ENCODE data around the gene GRK6. TPM values are rescaled to one million over a fixed set of nuclear protein-coding genes. Genes with fewer than 3 reads are reported as not detected.

GRK6 gene
- total RNA-seq, 2 experiments from 2014 or later: 113 to 115 TPM

- no peaks in the 10 kb centered on the region for H3K27me3 Mint-ChIP-seq
- H3K9me3 Mint-ChIP-seq: no peaks in the 10 kb centered on the region
- no peak for DNase-seq
- H3K36me3 Mint-ChIP-seq: peaks cover 57% of the 10 kb centered on the region
- peak overlapping the region; percentile 45 for H3K27ac Mint-ChIP-seq
- H3K4me3 Mint-ChIP-seq: no peak overlapping the region
- H3K4me1 Mint-ChIP-seq: peaks cover 50% of the 10 kb centered on the region
These were observed 11.1 kb downstream of the GRK6 start for GRCh38 chr5:177437623-177438022.

- no peak for DNase-seq
- Mint-ChIP-seq H3K4me1 (peaks cover 47% of the 10 kb centered on the region), H3K27ac (peak overlapping the region; percentile 65), H3K36me3 (peaks cover 49% of the 10 kb centered on the region), H3K4me3 (no peak overlapping the region), H3K9me3 (no peaks in the 10 kb centered on the region), H3K27me3 (no peaks in the 10 kb centered on the region)
These were observed 12.0 kb downstream of the GRK6 start for GRCh38 chr5:177438468-177438867.

- H3K9me3 Mint-ChIP-seq: no peaks in the 10 kb centered on the region
These were observed 13.1 kb downstream of the GRK6 start for GRCh38 chr5:177439518-177440053.

GRCh38 chr5:177440211-177440989 lies 13.9 kb downstream of the GRK6 start:
- H3K4me1 Mint-ChIP-seq: peaks cover 58% of the 10 kb centered on the region
- peak; percentile 47 for DNase-seq
- peaks cover 40% of the 10 kb centered on the region for H3K36me3 Mint-ChIP-seq
- peak overlapping the region; percentile 74 for H3K27ac Mint-ChIP-seq
- H3K4me3 Mint-ChIP-seq: peak overlapping the region; percentile 19
- H3K27me3 Mint-ChIP-seq: no peaks in the 10 kb centered on the region
- no peaks in the 10 kb centered on the region for H3K9me3 Mint-ChIP-seq

More at GRCh38 chr5:177439518-177440053, 13.1 kb downstream of the GRK6 start:
- Mint-ChIP-seq H3K36me3 (peaks cover 44% of the 10 kb centered on the region), H3K4me1 (peaks cover 50% of the 10 kb centered on the region), H3K27me3 (no peaks in the 10 kb centered on the region), H3K4me3 (no peak overlapping the region), H3K27ac (peak overlapping the region; percentile 74)
- no peak for DNase-seq

GRCh38 chr5:177440990-177441780 lies 14.7 kb downstream of the GRK6 start:
- peaks cover 62% of the 10 kb centered on the region for H3K4me1 Mint-ChIP-seq
- H3K27ac Mint-ChIP-seq: peak overlapping the region; percentile 68
- peaks cover 4% of the 10 kb centered on the region for H3K27me3 Mint-ChIP-seq
- peaks cover 38% of the 10 kb centered on the region for H3K36me3 Mint-ChIP-seq
- peak; percentile 2 for DNase-seq
- no peak overlapping the region for H3K4me3 Mint-ChIP-seq
- H3K9me3 Mint-ChIP-seq: no peaks in the 10 kb centered on the region

- H3K36me3 Mint-ChIP-seq: peaks cover 32% of the 10 kb centered on the region
- no peak overlapping the region for H3K4me3 Mint-ChIP-seq
- H3K27ac Mint-ChIP-seq: peak overlapping the region; percentile 46
- peaks cover 62% of the 10 kb centered on the region for H3K4me1 Mint-ChIP-seq
- DNase-seq: no peak
- no peaks in the 10 kb centered on the region for H3K9me3 Mint-ChIP-seq
- peaks cover 4% of the 10 kb centered on the region for H3K27me3 Mint-ChIP-seq
These were observed 15.8 kb downstream of the GRK6 start for GRCh38 chr5:177442066-177442826.

- Mint-ChIP-seq H3K27ac (peak overlapping the region; percentile 46), H3K9me3 (no peaks in the 10 kb centered on the region), H3K4me3 (peak overlapping the region; percentile 29), H3K27me3 (peaks cover 4% of the 10 kb centered on the region), H3K4me1 (peaks cover 61% of the 10 kb centered on the region), H3K36me3 (peaks cover 27% of the 10 kb centered on the region)
- peak; percentile 4 for DNase-seq
These were observed 16.9 kb downstream of the GRK6 start for GRCh38 chr5:177443144-177443983.

GRCh38 chr5:177444106-177445051 lies 17.9 kb downstream of the GRK6 start:
- Mint-ChIP-seq H3K9me3 (no peaks in the 10 kb centered on the region), H3K27ac (peak overlapping the region; percentile 90), H3K4me1 (peaks cover 57% of the 10 kb centered on the region), H3K27me3 (peaks cover 4% of the 10 kb centered on the region), H3K36me3 (peaks cover 22% of the 10 kb centered on the region), H3K4me3 (peak overlapping the region; percentile 53)
- DNase-seq: peak; percentile 9

GRCh38 chr5:177445052-177445916 lies 18.8 kb downstream of the GRK6 start:
- Mint-ChIP-seq H3K4me3 (peak overlapping the region; percentile 82), H3K4me1 (peaks cover 48% of the 10 kb centered on the region), H3K9me3 (no peaks in the 10 kb centered on the region), H3K27ac (peak overlapping the region; percentile 90), H3K36me3 (peaks cover 18% of the 10 kb centered on the region), H3K27me3 (peaks cover 4% of the 10 kb centered on the region)
- DNase-seq: peak; percentile 12

- peak overlapping the region; percentile 90 for H3K27ac Mint-ChIP-seq
- H3K27me3 Mint-ChIP-seq: peaks cover 4% of the 10 kb centered on the region
- H3K4me3 Mint-ChIP-seq: peak overlapping the region; percentile 82
- peaks cover 18% of the 10 kb centered on the region for H3K36me3 Mint-ChIP-seq
- H3K9me3 Mint-ChIP-seq: no peaks in the 10 kb centered on the region
- peaks cover 44% of the 10 kb centered on the region for H3K4me1 Mint-ChIP-seq
- peak; percentile 3 for DNase-seq
These were observed 19.4 kb downstream of the GRK6 start for GRCh38 chr5:177445917-177446199.

GRCh38 chr5:177446200-177447065 lies 20.0 kb downstream of the GRK6 start, which contains the start of gene PRR7:
Gene PRR7, plus strand, starts transcription at chr5:177446814. Its CDS starts 8,254 bp downstream, at chr5:177455068.
- Mint-ChIP-seq H3K27me3 (peaks cover 4% of the 10 kb centered on the region), H3K27ac (peak within 1 kb of the TSS; percentile 90), H3K36me3 (peaks cover 18% of the 10 kb centered on the region), H3K4me3 (peak within 1 kb of the TSS; percentile 82), H3K9me3 (no peaks in the 10 kb centered on the region), H3K4me1 (peaks cover 42% of the 10 kb centered on the region)
- peak; percentile 84 for DNase-seq
